PFSK-1 (cell line): ENCODE data around the gene PTGIS. TPM values are rescaled to one million over a fixed set of nuclear protein-coding genes. Genes with fewer than 3 reads are reported as not detected.

Experiments used
- FOXP2 ChIP-seq: optimal IDR thresholded peaks from 2 replicates; pipeline ENCODE3; 2011; ENCODE audit warnings: borderline replicate concordance, control low read depth, inconsistent platforms; ENCODE audit not compliant: insufficient read depth; ENCODE audit errors: extremely low read length, extremely low read depth
- POLR2AphosphoS5 ChIP-seq: IDR thresholded peaks from 2 replicates; pipeline ENCODE4 v1.6.1; 2012; ENCODE audit warnings: low read depth, mild to moderate bottlenecking, control low read depth, low read length, moderate library complexity
- SIN3A ChIP-seq: IDR thresholded peaks from 2 replicates; pipeline ENCODE4 v1.6.1; 2012; ENCODE audit warnings: mild to moderate bottlenecking, low read length, moderate library complexity, borderline replicate concordance; ENCODE audit not compliant: insufficient read depth
- TAF1 ChIP-seq: IDR thresholded peaks from 2 replicates; pipeline ENCODE4 v1.6.1; 2012; ENCODE audit warnings: low read length, control low read depth, borderline replicate concordance; ENCODE audit not compliant: insufficient read depth
- polyA plus RNA-seq: library from polyadenylated mRNA; unstranded; fragments of >200 nt; gene quantifications from one replicate; pipeline ENCODE4 v1.2.1, GENCODE V29; 2012; ENCODE audit warnings: low read depth, missing spikeins; ENCODE audit not compliant: insufficient read length
- TF ChIP-seq, protein P1 (sequence below), 2 experiments: IDR thresholded peaks; 2 replicates each; pipeline versions ENCODE4 v1.6.1 to v1.8.0; 2011 to 2012; ENCODE audit warnings: low read depth in 2 of 2, low read length in 2 of 2, control low read depth in 1 of 2, inconsistent platforms in 1 of 2, mild to moderate bottlenecking in 1 of 2, moderate library complexity in 1 of 2; ENCODE audit not compliant: insufficient read depth in 1 of 2

Gene PTGIS
- polyA plus RNA-seq = not detected

DNA sequence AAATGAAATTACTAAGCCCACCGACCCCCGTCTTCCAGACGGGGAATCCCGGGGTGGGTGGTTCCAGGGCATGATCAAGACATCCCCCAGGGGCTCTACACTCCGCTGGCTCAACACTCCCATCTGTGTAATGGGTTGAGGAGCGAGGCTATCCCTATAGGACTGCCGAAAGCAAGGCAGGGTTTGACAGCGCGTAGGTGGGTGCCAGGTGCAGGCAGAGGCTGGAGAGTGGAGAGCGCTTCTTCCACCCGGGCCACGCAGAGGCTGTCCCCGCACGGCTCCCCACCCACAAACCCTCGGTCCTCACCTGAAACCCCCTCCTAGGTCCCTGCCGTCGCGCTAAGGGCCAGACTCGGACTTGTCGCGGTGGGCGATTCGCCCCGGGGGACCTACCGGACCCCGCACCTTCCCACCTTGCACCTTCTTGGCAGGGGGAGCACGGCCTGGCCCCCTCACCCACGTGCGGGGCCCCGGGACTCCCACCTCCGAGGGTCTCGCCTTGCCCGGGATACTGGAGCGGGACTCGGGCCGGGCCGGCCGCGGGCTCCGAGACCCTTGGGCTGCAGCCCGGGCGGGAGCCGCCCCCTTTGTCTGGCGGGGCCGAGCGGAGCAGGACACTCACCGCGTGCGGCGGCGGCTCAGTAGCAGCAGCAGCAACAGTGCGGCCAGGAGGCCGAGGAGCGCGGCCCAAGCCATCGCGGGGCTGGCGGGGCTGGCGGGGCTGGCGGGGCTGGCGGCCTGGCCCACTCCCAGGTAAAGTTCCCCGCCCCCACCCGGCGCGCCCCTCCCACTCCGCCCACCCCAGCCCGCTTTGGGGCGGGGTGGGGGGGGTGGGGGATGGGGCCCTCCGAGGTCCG is at the start of gene PTGIS:
Gene PTGIS (minus strand): TSS at position 717 of the 857 bp plus-strand sequence. CDS start 21 bp downstream, at position 696.
- TF ChIP-seq SIN3A (no peak), FOXP2 (no peak), POLR2AphosphoS5 (no peak), TAF1 (no peak)
- TF ChIP-seq, protein P1, sequence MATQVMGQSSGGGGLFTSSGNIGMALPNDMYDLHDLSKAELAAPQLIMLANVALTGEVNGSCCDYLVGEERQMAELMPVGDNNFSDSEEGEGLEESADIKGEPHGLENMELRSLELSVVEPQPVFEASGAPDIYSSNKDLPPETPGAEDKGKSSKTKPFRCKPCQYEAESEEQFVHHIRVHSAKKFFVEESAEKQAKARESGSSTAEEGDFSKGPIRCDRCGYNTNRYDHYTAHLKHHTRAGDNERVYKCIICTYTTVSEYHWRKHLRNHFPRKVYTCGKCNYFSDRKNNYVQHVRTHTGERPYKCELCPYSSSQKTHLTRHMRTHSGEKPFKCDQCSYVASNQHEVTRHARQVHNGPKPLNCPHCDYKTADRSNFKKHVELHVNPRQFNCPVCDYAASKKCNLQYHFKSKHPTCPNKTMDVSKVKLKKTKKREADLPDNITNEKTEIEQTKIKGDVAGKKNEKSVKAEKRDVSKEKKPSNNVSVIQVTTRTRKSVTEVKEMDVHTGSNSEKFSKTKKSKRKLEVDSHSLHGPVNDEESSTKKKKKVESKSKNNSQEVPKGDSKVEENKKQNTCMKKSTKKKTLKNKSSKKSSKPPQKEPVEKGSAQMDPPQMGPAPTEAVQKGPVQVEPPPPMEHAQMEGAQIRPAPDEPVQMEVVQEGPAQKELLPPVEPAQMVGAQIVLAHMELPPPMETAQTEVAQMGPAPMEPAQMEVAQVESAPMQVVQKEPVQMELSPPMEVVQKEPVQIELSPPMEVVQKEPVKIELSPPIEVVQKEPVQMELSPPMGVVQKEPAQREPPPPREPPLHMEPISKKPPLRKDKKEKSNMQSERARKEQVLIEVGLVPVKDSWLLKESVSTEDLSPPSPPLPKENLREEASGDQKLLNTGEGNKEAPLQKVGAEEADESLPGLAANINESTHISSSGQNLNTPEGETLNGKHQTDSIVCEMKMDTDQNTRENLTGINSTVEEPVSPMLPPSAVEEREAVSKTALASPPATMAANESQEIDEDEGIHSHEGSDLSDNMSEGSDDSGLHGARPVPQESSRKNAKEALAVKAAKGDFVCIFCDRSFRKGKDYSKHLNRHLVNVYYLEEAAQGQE (IDR thresholded peaks at IDR 0.05; ENCODE audit: insufficient read depth in 1 of 2, low read depth in 2 of 2, low read length in 2 of 2) = no peak

DNA sequence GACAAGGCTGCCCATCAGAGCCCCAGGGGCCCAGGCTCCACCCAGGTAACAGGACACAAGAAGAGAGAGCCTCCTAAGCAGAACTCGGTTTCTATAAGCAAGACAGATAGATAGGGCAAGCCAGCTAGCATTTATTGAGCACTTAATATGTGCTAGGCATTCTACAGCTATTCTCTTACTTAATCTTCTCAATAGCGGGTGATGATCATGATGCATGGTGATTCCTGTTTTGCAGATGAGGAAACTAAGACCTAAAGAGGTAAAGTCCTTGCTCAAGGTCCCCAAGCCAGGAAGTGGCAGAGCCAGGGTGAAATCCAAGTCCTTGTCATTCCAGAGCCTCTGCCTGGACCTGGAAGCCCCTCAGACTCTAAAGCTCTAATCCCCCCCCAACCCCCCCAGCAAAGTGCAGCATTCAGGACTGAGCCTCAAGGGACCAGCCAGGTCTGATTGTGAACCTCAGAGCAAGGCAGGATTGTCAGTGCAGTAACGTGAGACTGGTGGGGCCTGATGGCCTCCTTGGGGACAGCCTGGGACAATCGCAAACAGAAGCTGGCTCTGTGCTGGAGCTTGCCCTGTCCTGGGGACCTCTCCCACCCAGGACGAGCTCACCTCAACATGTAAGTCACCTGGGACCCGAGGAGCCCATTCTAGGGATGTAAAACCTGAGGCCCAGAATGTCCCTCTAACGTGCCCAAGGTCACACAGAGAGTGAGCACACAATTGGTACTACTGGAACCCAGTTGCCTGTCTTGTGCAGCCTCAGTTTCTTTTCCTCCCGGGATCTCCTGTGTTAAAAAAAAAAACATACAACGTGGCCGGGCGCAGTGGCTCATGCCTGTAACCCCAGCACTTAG is 48.4 kb upstream of the PTGIS start:
- TF ChIP-seq FOXP2 (no peak), POLR2AphosphoS5 (no peak), SIN3A (no peak), TAF1 (no peak)
- TF ChIP-seq, protein P1 (IDR thresholded peaks at IDR 0.05; ENCODE audit: insufficient read depth in 1 of 2, low read depth in 2 of 2, low read length in 2 of 2) = no peak

DNA sequence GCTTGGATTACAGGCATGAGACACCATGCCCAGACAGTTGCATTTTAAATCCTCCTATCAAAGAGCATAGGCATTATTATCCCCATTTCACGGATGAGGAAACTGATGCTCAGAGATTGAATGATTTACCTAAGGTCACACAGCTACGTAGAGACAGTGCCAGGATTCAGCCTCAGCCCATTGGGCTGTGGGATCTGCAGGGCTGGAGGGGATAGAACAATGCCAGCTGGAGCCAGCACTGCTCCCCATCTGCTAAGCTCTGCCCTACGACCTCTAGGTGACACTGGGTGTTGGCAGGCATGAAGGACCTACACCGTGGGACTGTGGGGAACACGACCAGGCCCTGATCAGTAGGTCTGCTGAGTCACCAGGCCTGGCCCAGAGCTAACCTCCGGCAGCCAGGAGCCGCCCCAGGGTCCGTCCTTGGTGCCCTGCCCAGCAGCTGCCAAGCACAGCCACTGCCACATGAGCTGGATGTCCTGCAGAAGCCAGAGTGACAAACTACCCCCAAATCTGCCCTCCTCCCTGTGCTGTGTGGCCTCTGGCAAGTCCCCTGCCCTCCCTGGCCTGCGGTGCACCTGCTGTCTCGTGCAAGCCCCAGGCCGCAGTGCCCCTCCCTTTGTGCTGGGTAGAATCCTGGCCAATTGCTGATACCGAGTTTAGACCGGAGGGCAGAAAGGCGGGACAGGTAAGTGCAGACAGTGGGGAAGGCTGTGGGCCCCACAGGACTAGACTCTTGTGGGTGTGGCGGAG is 47.6 kb upstream of the PTGIS start:
- TF ChIP-seq, protein P1 (IDR thresholded peaks at IDR 0.05; ENCODE audit: insufficient read depth in 1 of 2, low read depth in 2 of 2, low read length in 2 of 2) = no peak

DNA sequence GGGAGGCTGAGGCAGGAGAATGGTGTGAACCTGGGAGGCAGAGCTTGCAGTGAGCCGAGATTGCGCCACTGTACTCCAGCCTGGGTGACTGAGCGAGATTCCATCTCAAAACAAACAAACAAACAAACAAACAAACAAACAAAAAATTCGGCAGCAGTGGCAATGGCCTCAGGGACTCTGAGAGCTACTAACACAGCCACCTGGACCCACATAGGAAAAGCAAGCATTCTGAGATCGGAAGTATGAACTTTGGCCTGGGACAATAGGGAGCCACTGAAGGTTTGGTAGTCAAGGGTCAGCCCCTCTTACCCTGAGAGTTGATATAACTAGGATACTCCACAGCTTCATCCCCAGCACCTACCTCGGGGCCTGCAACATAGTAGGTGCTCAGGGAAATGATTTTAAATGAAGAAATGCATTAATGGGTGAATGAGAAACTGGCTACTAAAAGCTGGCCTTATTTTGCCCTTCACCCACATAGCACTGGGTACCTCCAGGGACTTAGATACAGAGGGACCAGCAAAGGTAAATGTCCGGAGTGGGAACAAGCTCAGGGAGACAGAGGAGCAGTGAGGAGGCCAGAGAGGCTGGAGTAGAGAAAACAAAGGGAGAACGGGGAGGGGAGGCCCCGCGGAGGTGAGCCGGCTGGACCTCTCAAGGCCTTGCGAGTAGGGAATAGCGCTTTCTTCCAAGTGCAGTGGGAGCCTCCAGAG is 46.6 kb upstream of the PTGIS start:
- no peak for TF ChIP-seq TAF1
- no peak for TF ChIP-seq POLR2AphosphoS5
- TF ChIP-seq FOXP2 = no peak
- TF ChIP-seq, protein P1 (IDR thresholded peaks at IDR 0.05; ENCODE audit: insufficient read depth in 1 of 2, low read depth in 2 of 2, low read length in 2 of 2) = no peak
- no peak for TF ChIP-seq SIN3A
